ENCODE measurements around the gene PCBD1. TPM values are rescaled to one million over a fixed set of nuclear protein-coding genes. Genes with fewer than 3 reads are reported as not detected.

The PCBD1 gene
- total and polyA plus RNA-seq, 7 experiments from 2014 or later = 4.5 to 29.8 (median 7.8) TPM

DNA sequence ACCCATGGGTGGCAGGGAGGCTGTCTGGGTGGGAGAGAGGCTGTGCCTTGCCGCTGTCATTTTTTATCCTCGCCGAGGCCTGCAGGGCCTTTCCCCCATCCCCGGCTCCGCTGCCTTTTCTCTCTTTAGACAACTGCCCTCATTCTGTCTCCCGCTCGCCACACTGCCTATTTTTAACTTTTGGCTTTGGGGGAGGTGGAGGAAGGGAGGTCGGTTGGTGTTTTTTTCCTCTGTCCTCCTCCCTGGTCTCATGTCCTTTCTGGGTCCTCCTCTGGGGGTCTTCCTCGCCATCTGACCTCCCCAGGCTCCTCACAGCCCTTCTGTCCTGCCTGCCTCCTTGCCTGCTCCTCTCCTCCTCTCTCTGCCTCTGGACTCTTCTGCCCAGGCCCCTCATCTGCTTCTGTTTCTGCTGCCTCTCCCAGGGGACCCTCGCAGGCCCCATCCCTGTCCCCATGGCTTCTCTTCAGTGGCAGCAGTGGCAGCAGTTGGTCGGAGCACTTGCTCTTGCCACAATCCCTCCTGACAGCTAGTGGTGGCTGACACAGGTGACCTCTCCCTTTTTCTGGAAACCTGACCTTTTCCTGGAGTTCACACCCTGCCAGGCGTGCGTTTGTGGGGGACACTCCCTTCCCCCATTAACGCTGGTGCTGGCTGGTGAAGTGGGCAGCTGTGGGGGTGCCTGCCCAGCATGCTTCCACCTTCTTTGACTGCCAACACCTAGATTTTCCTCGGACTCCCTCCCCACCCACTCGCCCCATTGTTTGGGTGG is 19.5 kb upstream of the PCBD1 start:
- DNase-seq = no peak
- Mint-ChIP-seq H3K4me3 (no peak overlapping the region), H3K9me3 (peaks cover 0 to 3% (median 0%) of the 10 kb centered on the region in 11 donors), H3K27ac (no peak overlapping the region), H3K36me3 (no peaks in the 10 kb centered on the region), H3K4me1 (no peaks in the 10 kb centered on the region), H3K27me3 (peaks cover 0 to 9% (median 0%) of the 10 kb centered on the region in 5 donors)
- CTCF ChIA-PET = no interaction called here
- no peaks in the 10 kb centered on the region for H3K27me3 ChIP-seq (ENCODE audit: control insufficient read depth in 2 of 2, insufficient read depth in 2 of 2, low read length in 2 of 2)
- H3K4me3 ChIP-seq (ENCODE audit: low read length) = no peak overlapping the region
- no peaks in the 10 kb centered on the region for H3K36me3 ChIP-seq (ENCODE audit: control insufficient read depth in 2 of 3, insufficient read depth in 3 of 3, low read length in 3 of 3)
- intact Hi-C loops (cut with micrococcal nuclease) = loop anchor here in 1 of 2 donors (10.0 kb wide), 1 partner anchor 377 kb away; no protein-coding TSS in a partner anchor
- POLR2A ChIA-PET = no interaction called here
- no peaks in the 10 kb centered on the region for H3K4me1 ChIP-seq (ENCODE audit: control insufficient read depth in 2 of 2, insufficient read depth in 2 of 2, low read length in 2 of 2)
- H3K27ac ChIP-seq (ENCODE audit: low read depth, low read length) = no peak overlapping the region
- H3K9me3 ChIP-seq (ENCODE audit: control insufficient read depth in 2 of 3, low read length in 3 of 3) = no peaks in the 10 kb centered on the region
- no peak for ATAC-seq

DNA sequence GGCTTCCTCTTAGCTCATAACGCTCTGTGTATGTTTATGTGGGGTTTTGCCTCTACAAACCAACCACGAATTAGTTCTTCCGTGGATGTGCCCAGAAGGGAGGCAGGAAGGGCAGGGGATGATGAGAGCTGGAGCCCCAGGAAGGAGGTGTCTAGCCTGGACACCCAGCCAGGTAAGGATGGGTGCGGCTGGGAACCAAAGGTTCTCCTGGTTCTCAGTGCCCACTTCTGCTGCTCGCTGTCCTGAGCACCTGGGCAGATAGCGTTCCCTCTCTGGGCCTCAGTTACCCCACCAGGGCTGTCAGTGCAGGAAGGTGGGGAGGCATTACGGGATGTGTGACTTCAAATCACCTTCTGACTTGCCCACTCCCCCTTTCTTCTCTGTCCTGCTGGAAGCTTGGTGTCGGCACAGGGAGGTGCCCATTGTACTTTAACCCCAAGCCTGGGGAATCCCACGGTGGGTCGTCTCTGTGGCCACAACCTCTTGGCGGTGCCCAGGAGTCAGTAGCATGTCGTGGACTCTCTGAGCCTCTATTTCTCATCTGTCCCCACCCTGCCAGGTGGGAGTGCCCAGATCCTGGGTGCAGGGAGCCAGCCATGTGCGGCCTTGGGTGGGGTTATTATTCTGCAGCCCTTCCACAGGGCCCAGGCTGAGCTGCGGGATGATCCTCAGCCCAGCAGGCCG is 18.7 kb upstream of the PCBD1 start:
- Mint-ChIP-seq H3K27me3 (peaks cover 0 to 11% (median 0%) of the 10 kb centered on the region in 5 donors), H3K9me3 (peaks cover 0 to 2% (median 0%) of the 10 kb centered on the region in 11 donors), H3K36me3 (no peaks in the 10 kb centered on the region), H3K27ac (no peak overlapping the region), H3K4me3 (no peak overlapping the region), H3K4me1 (no peaks in the 10 kb centered on the region)
- DNase-seq (no peak), ATAC-seq (no peak)
- ChIA-PET CTCF (no interaction called here), POLR2A (no interaction called here)
- no peak overlapping the region for H3K27ac ChIP-seq (ENCODE audit: low read depth, low read length)
- intact Hi-C loops (cut with micrococcal nuclease) = loop anchor here in 1 of 2 donors (10.0 kb wide), 1 partner anchor 378 kb away; no protein-coding TSS in a partner anchor
- no peaks in the 10 kb centered on the region for H3K36me3 ChIP-seq (ENCODE audit: control insufficient read depth in 2 of 3, insufficient read depth in 3 of 3, low read length in 3 of 3)
- no peak overlapping the region for H3K4me3 ChIP-seq (ENCODE audit: low read length)
- no peaks in the 10 kb centered on the region for H3K9me3 ChIP-seq (ENCODE audit: control insufficient read depth in 2 of 3, low read length in 3 of 3)
- H3K4me1 ChIP-seq (ENCODE audit: control insufficient read depth in 2 of 2, insufficient read depth in 2 of 2, low read length in 2 of 2) = no peaks in the 10 kb centered on the region
- no peaks in the 10 kb centered on the region for H3K27me3 ChIP-seq (ENCODE audit: control insufficient read depth in 2 of 2, insufficient read depth in 2 of 2, low read length in 2 of 2)

GRCh38 chr10:70906031-70906783 is 17.8 kb upstream of the PCBD1 start:
- H3K36me3 Mint-ChIP-seq = no peaks in the 10 kb centered on the region
- no peak overlapping the region for H3K27ac Mint-ChIP-seq
- H3K4me1 Mint-ChIP-seq = no peaks in the 10 kb centered on the region
- H3K4me3 Mint-ChIP-seq = no peak overlapping the region
- H3K4me3 ChIP-seq (ENCODE audit: low read length) = no peak overlapping the region
- H3K27ac ChIP-seq (ENCODE audit: low read depth, low read length) = no peak overlapping the region
- no peaks in the 10 kb centered on the region for H3K4me1 ChIP-seq (ENCODE audit: control insufficient read depth in 2 of 2, insufficient read depth in 2 of 2, low read length in 2 of 2)
- ChIA-PET POLR2A (no interaction called here), CTCF (no interaction called here)
- no peaks in the 10 kb centered on the region for H3K27me3 ChIP-seq (ENCODE audit: control insufficient read depth in 2 of 2, insufficient read depth in 2 of 2, low read length in 2 of 2)
- H3K36me3 ChIP-seq (ENCODE audit: control insufficient read depth in 2 of 3, insufficient read depth in 3 of 3, low read length in 3 of 3) = no peaks in the 10 kb centered on the region
- ATAC-seq (no peak), DNase-seq (no peak)
- intact Hi-C loops (cut with micrococcal nuclease) = loop anchor here in 1 of 2 donors (10.0 kb wide), 1 partner anchor 379 kb away; no protein-coding TSS in a partner anchor
- H3K9me3 Mint-ChIP-seq = no peaks in the 10 kb centered on the region
- peaks cover 0 to 11% (median 0%) of the 10 kb centered on the region in 5 donors for H3K27me3 Mint-ChIP-seq
- no peaks in the 10 kb centered on the region for H3K9me3 ChIP-seq (ENCODE audit: control insufficient read depth in 2 of 3, low read length in 3 of 3)

GRCh38 chr10:70905071-70906021 is 17.0 kb upstream of the PCBD1 start:
- ChIA-PET POLR2A (no interaction called here), CTCF (no interaction called here)

DNA sequence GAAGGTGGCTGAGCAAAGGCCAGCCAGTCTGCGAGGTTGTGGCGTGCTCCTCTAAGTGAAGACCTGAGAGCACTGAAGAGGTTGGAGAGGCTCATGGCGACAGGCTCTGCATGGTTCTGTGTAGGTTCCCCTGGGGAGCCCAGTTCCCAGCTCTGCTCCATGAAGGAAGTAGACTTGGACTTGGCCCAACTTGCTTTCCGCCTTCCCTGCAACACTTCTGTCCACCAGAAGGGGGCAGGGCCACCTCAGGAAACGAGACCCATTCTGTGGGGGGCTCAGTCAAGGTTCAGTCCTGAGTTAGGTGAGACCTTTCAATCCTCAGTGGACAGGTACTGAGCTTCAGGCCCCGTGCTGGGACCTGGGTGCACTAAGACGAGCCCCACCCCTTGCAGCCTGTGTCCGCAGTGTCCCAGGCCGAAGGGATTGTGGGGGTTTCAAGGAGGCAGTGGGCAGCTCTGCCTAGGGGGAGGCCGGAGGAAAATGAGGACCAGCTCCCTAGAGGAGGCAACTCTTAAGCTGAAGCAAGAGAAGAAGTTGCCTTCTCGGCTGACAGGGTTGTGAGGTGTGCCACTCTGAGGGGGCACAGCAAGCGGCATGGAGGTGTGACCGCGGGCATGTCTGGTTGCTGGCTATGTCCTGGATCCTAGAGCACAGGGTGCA is 15.0 kb upstream of the PCBD1 start:
- H3K4me1 Mint-ChIP-seq = no peaks in the 10 kb centered on the region
- no peak overlapping the region for H3K27ac ChIP-seq (ENCODE audit: low read depth, low read length)
- no peaks in the 10 kb centered on the region for H3K9me3 ChIP-seq (ENCODE audit: control insufficient read depth in 2 of 3, low read length in 3 of 3)
- H3K27me3 ChIP-seq (ENCODE audit: control insufficient read depth in 2 of 2, insufficient read depth in 2 of 2, low read length in 2 of 2) = no peaks in the 10 kb centered on the region
- peaks cover 0 to 8% (median 0%) of the 10 kb centered on the region in 5 donors for H3K27me3 Mint-ChIP-seq
- no peak overlapping the region for H3K27ac Mint-ChIP-seq
- H3K9me3 Mint-ChIP-seq = no peaks in the 10 kb centered on the region
- H3K4me1 ChIP-seq (ENCODE audit: control insufficient read depth in 2 of 2, insufficient read depth in 2 of 2, low read length in 2 of 2) = no peaks in the 10 kb centered on the region
- H3K36me3 Mint-ChIP-seq = no peaks in the 10 kb centered on the region
- ATAC-seq (no peak), DNase-seq (peak in 1 of 9 donors; percentile 37)
- H3K36me3 ChIP-seq (ENCODE audit: control insufficient read depth in 2 of 3, insufficient read depth in 3 of 3, low read length in 3 of 3) = no peaks in the 10 kb centered on the region
- intact Hi-C loops (cut with micrococcal nuclease) = loop anchor here in 1 of 2 donors (10.0 kb wide), 1 partner anchor 381 kb away; no protein-coding TSS in a partner anchor
- POLR2A ChIA-PET = no interaction called here
- H3K4me3 ChIP-seq (ENCODE audit: low read length) = no peak overlapping the region
- H3K4me3 Mint-ChIP-seq = no peak overlapping the region
- CTCF ChIA-PET = interaction anchor here (0.6 to 0.9 kb wide), 2 partner anchors 68 to 770 kb away, joined by 3 read pairs; no protein-coding TSS in a partner anchor

More at GRCh38 chr10:70905071-70906021, 17.0 kb upstream of the PCBD1 start:
- no peaks in the 10 kb centered on the region for H3K9me3 ChIP-seq (ENCODE audit: control insufficient read depth in 2 of 3, low read length in 3 of 3)
- H3K4me1 ChIP-seq (ENCODE audit: control insufficient read depth in 2 of 2, insufficient read depth in 2 of 2, low read length in 2 of 2) = no peaks in the 10 kb centered on the region
- no peak for ATAC-seq
- peaks cover 0 to 11% (median 0%) of the 10 kb centered on the region in 5 donors for H3K27me3 Mint-ChIP-seq
- H3K27me3 ChIP-seq (ENCODE audit: control insufficient read depth in 2 of 2, insufficient read depth in 2 of 2, low read length in 2 of 2) = no peaks in the 10 kb centered on the region
- no peaks in the 10 kb centered on the region for H3K36me3 ChIP-seq (ENCODE audit: control insufficient read depth in 2 of 3, insufficient read depth in 3 of 3, low read length in 3 of 3)
- H3K36me3 Mint-ChIP-seq = no peaks in the 10 kb centered on the region
- intact Hi-C loops (cut with micrococcal nuclease) = loop anchor here in 1 of 2 donors (10.0 kb wide), 1 partner anchor 379 kb away; no protein-coding TSS in a partner anchor
- no peak overlapping the region for H3K27ac Mint-ChIP-seq
- no peaks in the 10 kb centered on the region for H3K9me3 Mint-ChIP-seq
- no peak overlapping the region for H3K27ac ChIP-seq (ENCODE audit: low read depth, low read length)
- no peak overlapping the region for H3K4me3 Mint-ChIP-seq
- no peak for DNase-seq
- H3K4me1 Mint-ChIP-seq = no peaks in the 10 kb centered on the region
- no peak overlapping the region for H3K4me3 ChIP-seq (ENCODE audit: low read length)

Measured in naive thymus-derived CD4-positive, alpha-beta T cell (primary cell).